Measurements from ENCODE around the gene LRRC2.

The LRRC2 gene

DNA sequence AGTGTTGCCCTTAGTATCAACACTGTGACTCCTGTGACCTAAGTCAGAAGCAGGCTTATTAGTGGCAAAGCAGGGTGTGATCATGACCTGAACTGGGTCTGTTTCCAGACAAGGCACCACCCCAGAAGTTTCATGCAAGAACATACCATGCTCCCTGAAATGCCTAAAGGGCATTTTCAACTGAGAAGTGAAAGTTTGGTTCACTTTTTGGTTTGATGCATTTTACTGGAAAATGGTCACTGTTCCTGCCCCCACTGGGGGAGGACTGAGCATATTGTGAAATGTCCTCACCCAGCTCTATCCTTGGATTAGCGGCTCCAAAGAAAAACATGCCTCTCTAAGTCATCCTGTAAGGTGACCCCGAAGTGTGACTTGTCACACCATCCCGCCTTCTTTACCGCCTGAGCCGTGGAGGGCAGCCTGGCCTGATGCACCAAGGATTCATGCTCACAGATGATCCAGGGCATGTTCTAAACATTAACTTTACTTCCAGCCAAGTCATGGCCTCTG lies 43.2 kb upstream of the LRRC2 start:
- no peaks in the 10 kb centered on the region for H3K9me2 ChIP-seq (replicated peaks; ENCODE audit: insufficient read depth, low read length)
- no peak for DNase-seq
- H3K36me3 ChIP-seq (replicated peaks; ENCODE audit: insufficient read depth, low read length): no peaks in the 10 kb centered on the region
- H3K9ac ChIP-seq (ENCODE audit: low read length): no peak overlapping the region
- no peak overlapping the region for H3K4me3 ChIP-seq (ENCODE audit: low read length)
- H3F3A ChIP-seq (ENCODE audit: insufficient read depth, low read length): no peaks in the 10 kb centered on the region
- H3K9me3 ChIP-seq (replicated peaks; ENCODE audit: insufficient read depth, low read length): no peaks in the 10 kb centered on the region
- H3K4me2 ChIP-seq (ENCODE audit: low read depth, low read length): no peak overlapping the region
- no peak overlapping the region for H3K27ac ChIP-seq (ENCODE audit: low read length)
- no peaks in the 10 kb centered on the region for H4K20me1 ChIP-seq (ENCODE audit: insufficient read depth, low read length)
- no peaks in the 10 kb centered on the region for H3K4me1 ChIP-seq (ENCODE audit: low read length)
- no peaks in the 10 kb centered on the region for H3K79me2 ChIP-seq (ENCODE audit: low read length)
- H2AFZ ChIP-seq (ENCODE audit: low read length): no peak overlapping the region
- H3K27me3 ChIP-seq (replicated peaks; ENCODE audit: insufficient read depth, low read length): no peaks in the 10 kb centered on the region
- TF ChIP-seq EZH2 (optimal IDR thresholded peaks at IDR 0.05; ENCODE audit: low read depth, low read length) (no peak), EZH2phosphoT487 (IDR thresholded peaks at IDR 0.05; ENCODE audit: low read length) (no peak)
- TF ChIP-seq, protein P1, sequence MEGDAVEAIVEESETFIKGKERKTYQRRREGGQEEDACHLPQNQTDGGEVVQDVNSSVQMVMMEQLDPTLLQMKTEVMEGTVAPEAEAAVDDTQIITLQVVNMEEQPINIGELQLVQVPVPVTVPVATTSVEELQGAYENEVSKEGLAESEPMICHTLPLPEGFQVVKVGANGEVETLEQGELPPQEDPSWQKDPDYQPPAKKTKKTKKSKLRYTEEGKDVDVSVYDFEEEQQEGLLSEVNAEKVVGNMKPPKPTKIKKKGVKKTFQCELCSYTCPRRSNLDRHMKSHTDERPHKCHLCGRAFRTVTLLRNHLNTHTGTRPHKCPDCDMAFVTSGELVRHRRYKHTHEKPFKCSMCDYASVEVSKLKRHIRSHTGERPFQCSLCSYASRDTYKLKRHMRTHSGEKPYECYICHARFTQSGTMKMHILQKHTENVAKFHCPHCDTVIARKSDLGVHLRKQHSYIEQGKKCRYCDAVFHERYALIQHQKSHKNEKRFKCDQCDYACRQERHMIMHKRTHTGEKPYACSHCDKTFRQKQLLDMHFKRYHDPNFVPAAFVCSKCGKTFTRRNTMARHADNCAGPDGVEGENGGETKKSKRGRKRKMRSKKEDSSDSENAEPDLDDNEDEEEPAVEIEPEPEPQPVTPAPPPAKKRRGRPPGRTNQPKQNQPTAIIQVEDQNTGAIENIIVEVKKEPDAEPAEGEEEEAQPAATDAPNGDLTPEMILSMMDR (IDR thresholded peaks at IDR 0.05; ENCODE audit: low read length): no peak

DNA sequence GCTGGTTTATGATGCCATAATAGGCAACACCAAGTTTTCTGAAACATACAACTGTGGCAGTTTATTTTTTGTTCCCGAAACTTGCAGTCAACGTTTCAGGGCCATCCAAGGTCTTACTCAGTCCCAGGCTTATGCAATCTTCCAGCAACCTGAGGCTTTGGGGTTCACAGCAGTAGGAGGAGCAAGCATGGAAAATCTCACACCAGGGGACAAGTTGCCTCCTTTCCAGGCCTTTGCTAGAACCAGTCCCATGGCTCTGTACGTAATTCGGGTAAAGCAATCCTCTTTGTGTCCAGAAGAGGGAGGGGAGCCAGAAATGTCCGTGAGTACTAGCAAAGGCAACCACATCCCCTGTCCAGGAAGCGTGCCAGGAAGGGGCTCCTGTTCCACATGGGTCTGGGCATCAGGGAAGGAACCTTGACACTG lies 41.5 kb upstream of the LRRC2 start:
- H3K9ac ChIP-seq (ENCODE audit: low read length): no peak overlapping the region
- no peak overlapping the region for H3K4me3 ChIP-seq (ENCODE audit: low read length)
- no peak overlapping the region for H2AFZ ChIP-seq (ENCODE audit: low read length)
- no peaks in the 10 kb centered on the region for H3K79me2 ChIP-seq (ENCODE audit: low read length)
- no peak for TF ChIP-seq EZH2 (optimal IDR thresholded peaks at IDR 0.05; ENCODE audit: low read depth, low read length)
- TF ChIP-seq, protein P1 (IDR thresholded peaks at IDR 0.05; ENCODE audit: low read length): no peak
- no peak for TF ChIP-seq EZH2phosphoT487 (IDR thresholded peaks at IDR 0.05; ENCODE audit: low read length)
- H3K9me3 ChIP-seq (replicated peaks; ENCODE audit: insufficient read depth, low read length): no peaks in the 10 kb centered on the region
- no peaks in the 10 kb centered on the region for H3F3A ChIP-seq (ENCODE audit: insufficient read depth, low read length)
- H3K27ac ChIP-seq (ENCODE audit: low read length): no peak overlapping the region
- H3K27me3 ChIP-seq (replicated peaks; ENCODE audit: insufficient read depth, low read length): no peaks in the 10 kb centered on the region
- H3K4me1 ChIP-seq (ENCODE audit: low read length): no peaks in the 10 kb centered on the region
- H4K20me1 ChIP-seq (ENCODE audit: insufficient read depth, low read length): no peaks in the 10 kb centered on the region
- H3K9me2 ChIP-seq (replicated peaks; ENCODE audit: insufficient read depth, low read length): no peaks in the 10 kb centered on the region
- no peaks in the 10 kb centered on the region for H3K36me3 ChIP-seq (replicated peaks; ENCODE audit: insufficient read depth, low read length)
- no peak for DNase-seq
- no peak overlapping the region for H3K4me2 ChIP-seq (ENCODE audit: low read depth, low read length)

DNA sequence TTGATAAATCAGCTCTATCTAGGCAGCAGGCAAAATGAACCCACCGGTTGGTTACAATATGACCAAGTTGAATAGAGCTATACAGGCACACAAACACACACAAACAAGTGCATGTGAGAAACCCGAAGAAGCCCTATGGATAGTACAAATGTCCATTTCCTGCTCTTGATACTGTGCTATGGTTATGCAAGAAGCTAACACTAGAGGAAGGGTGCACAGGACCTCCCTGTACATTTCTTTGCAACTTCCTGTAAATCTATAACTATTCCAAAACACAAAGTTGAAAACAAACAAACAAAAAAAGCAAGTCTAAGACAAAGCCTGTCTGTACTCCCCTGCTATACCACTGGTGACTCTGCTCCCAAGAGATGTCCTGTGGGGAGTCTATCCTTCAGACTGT lies 38.0 kb upstream of the LRRC2 start:
- TF ChIP-seq, protein P1 (IDR thresholded peaks at IDR 0.05; ENCODE audit: low read length): no peak
- H3K4me1 ChIP-seq (ENCODE audit: low read length): no peaks in the 10 kb centered on the region

More for the DNA sequence above, 38.0 kb upstream of the LRRC2 start:
- Histone ChIP-seq H3K9me2 (replicated peaks; ENCODE audit: insufficient read depth, low read length) (no peaks in the 10 kb centered on the region), H3K4me3 (ENCODE audit: low read length) (no peak overlapping the region), H3F3A (ENCODE audit: insufficient read depth, low read length) (no peaks in the 10 kb centered on the region), H3K9ac (ENCODE audit: low read length) (no peak overlapping the region), H3K4me2 (ENCODE audit: low read depth, low read length) (no peak overlapping the region), H3K36me3 (replicated peaks; ENCODE audit: insufficient read depth, low read length) (no peaks in the 10 kb centered on the region), H3K9me3 (replicated peaks; ENCODE audit: insufficient read depth, low read length) (no peaks in the 10 kb centered on the region), H3K27ac (ENCODE audit: low read length) (no peak overlapping the region), H3K27me3 (replicated peaks; ENCODE audit: insufficient read depth, low read length) (no peaks in the 10 kb centered on the region), H3K79me2 (ENCODE audit: low read length) (no peaks in the 10 kb centered on the region), H4K20me1 (ENCODE audit: insufficient read depth, low read length) (no peaks in the 10 kb centered on the region), H2AFZ (ENCODE audit: low read length) (no peak overlapping the region)
- no peak for DNase-seq
